Peyer's patch (tissue), 4 donors: ENCODE results near the gene NOC4L. TPM values are rescaled to one million over a fixed set of nuclear protein-coding genes. Genes with fewer than 3 reads are reported as not detected.

Experiments
- DNase-seq, 3 donors: peaks; one replicate each; pipeline ENCODE4 v3.0.0-alpha.2; 2017 to 2019
- H3K27ac ChIP-seq, 4 donors: fragments of 200-600 bp; sonication (generic); one replicate each; pipeline ENCODE4 v1.5.1; 2016 to 2019
- H3K27me3 ChIP-seq, 2 donors: fragments of 200-600 bp; sonication (generic); one replicate each; pipeline ENCODE4 v1.5.1; 2019
- H3K36me3 ChIP-seq, 3 donors: fragments of 200-600 bp; sonication (generic); one replicate each; pipeline ENCODE4 v1.5.1; 2016 to 2019
- H3K4me1 ChIP-seq, 4 donors: fragments of 200-600 bp; sonication (generic); one replicate each; pipeline ENCODE4 v1.5.1; 2016 to 2019
- H3K4me3 ChIP-seq, 4 donors: fragments of 200-600 bp; sonication (generic); 1 replicate in 3 of 4; 2 replicates in 1 of 4; pipeline ENCODE4 v1.5.1; 2016 to 2019; ENCODE audit warnings: mild to moderate bottlenecking in 1 of 4
- H3K9me3 ChIP-seq, 4 donors: fragments of 200-600 bp; sonication (generic); one replicate each; pipeline ENCODE4 v1.5.1; 2016 to 2019; ENCODE audit warnings: mild to moderate bottlenecking in 1 of 4
- POLR2A ChIP-seq, 2 donors: fragments of 450-650 bp; IDR thresholded peaks; one replicate each; pipeline ENCODE4 v1.5.1; 2017; ENCODE audit warnings: antibody characterized with exemption in 2 of 2, mild to moderate bottlenecking in 2 of 2, moderate library complexity in 2 of 2
- total RNA-seq, 4 donors: library from RNA; depleted of rRNA; stranded (reverse); fragments of >200 nt; gene quantifications; one replicate each; pipeline ENCODE4 v1.1.0, GENCODE V29; 2016
- TF ChIP-seq, protein P1 (sequence below), 6 experiments: fragments of 450-650 bp in 4 of 6; fragments of 200-600 bp in 2 of 6; sonication (generic) in 1 of 6; IDR thresholded peaks; one replicate each; pipeline ENCODE4 v1.5.1; 2017 to 2019; ENCODE audit warnings: antibody characterized with exemption in 6 of 6, mild to moderate bottlenecking in 3 of 6, moderate library complexity in 1 of 6

Gene NOC4L
- total RNA-seq, 4 donors from 2014 or later, result 8.9 to 47.0 (median 12.2) TPM

DNA sequence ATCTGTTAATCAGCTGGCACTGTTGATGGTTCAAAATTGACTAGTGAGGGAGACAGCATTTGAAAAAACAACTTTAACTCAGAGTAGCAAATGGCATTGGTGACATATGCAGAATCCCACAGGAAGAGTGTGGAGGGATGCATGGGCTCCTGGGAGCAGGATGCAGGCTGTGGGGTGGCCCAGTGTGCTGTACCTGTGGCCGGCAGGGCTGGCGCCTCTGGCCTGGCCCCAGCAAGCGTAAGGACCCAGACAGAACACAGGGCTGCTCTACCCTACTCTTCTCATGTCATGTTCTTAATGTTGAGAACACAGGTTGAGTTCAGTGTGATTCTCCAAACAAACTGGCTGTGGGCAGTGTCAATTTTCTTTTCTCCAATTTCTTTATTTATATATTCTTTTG lies 33.6 kb upstream of the NOC4L start:
- H3K36me3 ChIP-seq, result peaks cover 0 to 57% (median 0%) of the 10 kb centered on the region in 3 donors
- no peak overlapping the region for H3K4me3 ChIP-seq
- DNase-seq, result no peak

GRCh38 chr12:132111654-132112304 lies 32.5 kb upstream of the NOC4L start:
- Histone ChIP-seq H3K27ac (no peak overlapping the region), H3K9me3 (no peaks in the 10 kb centered on the region), H3K27me3 (no peaks in the 10 kb centered on the region), H3K4me1 (no peaks in the 10 kb centered on the region), H3K36me3 (peaks cover 0 to 66% (median 0%) of the 10 kb centered on the region in 3 donors), H3K4me3 (no peak overlapping the region)
- DNase-seq, result no peak
- TF ChIP-seq, protein P1, sequence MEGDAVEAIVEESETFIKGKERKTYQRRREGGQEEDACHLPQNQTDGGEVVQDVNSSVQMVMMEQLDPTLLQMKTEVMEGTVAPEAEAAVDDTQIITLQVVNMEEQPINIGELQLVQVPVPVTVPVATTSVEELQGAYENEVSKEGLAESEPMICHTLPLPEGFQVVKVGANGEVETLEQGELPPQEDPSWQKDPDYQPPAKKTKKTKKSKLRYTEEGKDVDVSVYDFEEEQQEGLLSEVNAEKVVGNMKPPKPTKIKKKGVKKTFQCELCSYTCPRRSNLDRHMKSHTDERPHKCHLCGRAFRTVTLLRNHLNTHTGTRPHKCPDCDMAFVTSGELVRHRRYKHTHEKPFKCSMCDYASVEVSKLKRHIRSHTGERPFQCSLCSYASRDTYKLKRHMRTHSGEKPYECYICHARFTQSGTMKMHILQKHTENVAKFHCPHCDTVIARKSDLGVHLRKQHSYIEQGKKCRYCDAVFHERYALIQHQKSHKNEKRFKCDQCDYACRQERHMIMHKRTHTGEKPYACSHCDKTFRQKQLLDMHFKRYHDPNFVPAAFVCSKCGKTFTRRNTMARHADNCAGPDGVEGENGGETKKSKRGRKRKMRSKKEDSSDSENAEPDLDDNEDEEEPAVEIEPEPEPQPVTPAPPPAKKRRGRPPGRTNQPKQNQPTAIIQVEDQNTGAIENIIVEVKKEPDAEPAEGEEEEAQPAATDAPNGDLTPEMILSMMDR (IDR thresholded peaks at IDR 0.05), result no peak
- no peak for TF ChIP-seq POLR2A (IDR thresholded peaks at IDR 0.05)

More for the DNA sequence above, 33.6 kb upstream of the NOC4L start:
- Histone ChIP-seq H3K9me3 (no peaks in the 10 kb centered on the region), H3K27me3 (no peaks in the 10 kb centered on the region), H3K4me1 (no peaks in the 10 kb centered on the region), H3K27ac (no peak overlapping the region)
- TF ChIP-seq POLR2A (IDR thresholded peaks at IDR 0.05), result no peak
- TF ChIP-seq, protein P1 (IDR thresholded peaks at IDR 0.05), result no peak

DNA sequence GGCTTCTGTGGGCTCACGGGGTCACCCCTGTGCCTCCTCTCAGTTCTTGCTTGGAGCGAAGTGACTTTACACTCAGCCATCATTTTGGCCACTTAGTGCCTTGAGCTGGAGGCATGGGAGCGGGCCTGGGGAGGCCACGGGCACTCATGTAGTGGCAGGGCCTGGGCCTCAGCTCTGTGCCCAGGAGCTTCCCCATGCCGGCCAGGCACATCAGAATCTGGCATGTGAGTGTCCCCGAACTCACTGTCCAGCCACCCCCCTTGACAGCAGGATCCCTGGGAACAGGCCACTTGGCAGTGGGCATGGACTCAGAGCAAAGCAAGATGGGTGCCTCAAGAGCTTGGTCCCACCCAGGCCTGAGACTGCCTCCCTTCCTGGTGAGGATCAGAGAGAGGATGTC lies 29.6 kb upstream of the NOC4L start:
- no peak for TF ChIP-seq POLR2A (IDR thresholded peaks at IDR 0.05)
- TF ChIP-seq, protein P1 (IDR thresholded peaks at IDR 0.05), result no peak
- H3K27me3 ChIP-seq, result no peaks in the 10 kb centered on the region
- H3K4me1 ChIP-seq, result no peaks in the 10 kb centered on the region
- peaks cover 0 to 67% (median 0%) of the 10 kb centered on the region in 3 donors for H3K36me3 ChIP-seq
- H3K4me3 ChIP-seq, result no peak overlapping the region
- no peaks in the 10 kb centered on the region for H3K9me3 ChIP-seq
- DNase-seq, result no peak
- H3K27ac ChIP-seq, result no peak overlapping the region

DNA sequence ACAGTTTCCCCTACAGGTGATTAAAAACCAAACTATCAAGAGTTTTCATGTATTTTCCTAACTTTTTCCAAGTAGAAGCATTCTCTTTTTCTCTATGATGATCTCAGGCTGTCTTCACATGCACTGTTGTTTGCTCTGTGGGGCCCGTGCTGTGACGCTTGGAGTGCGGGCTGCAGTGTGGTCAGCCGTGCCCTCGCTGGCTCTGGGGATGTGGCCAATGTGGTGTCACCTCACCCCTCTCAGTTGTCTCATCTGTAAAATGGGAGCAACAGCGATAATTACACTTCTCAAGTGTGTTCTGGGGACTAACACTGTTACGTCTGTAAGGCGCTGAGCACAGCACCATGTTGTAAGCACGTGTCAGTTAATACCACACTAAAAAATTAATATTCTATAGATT lies 28.8 kb upstream of the NOC4L start:
- no peaks in the 10 kb centered on the region for H3K9me3 ChIP-seq
- H3K36me3 ChIP-seq, result peaks cover 0 to 71% (median 0%) of the 10 kb centered on the region in 3 donors

GRCh38 chr12:132116709-132117557 lies 27.3 kb upstream of the NOC4L start:
- H3K4me1 ChIP-seq, result no peaks in the 10 kb centered on the region
- H3K27ac ChIP-seq, result no peak overlapping the region
- no peak for DNase-seq
- no peaks in the 10 kb centered on the region for H3K9me3 ChIP-seq
- no peak overlapping the region for H3K4me3 ChIP-seq
- no peaks in the 10 kb centered on the region for H3K27me3 ChIP-seq
- peaks cover 0 to 71% (median 0%) of the 10 kb centered on the region in 3 donors for H3K36me3 ChIP-seq
- TF ChIP-seq, protein P1 (IDR thresholded peaks at IDR 0.05), result no peak
- no peak for TF ChIP-seq POLR2A (IDR thresholded peaks at IDR 0.05)

More for the DNA sequence above, 28.8 kb upstream of the NOC4L start:
- no peak overlapping the region for H3K4me3 ChIP-seq
- no peak for DNase-seq
- no peaks in the 10 kb centered on the region for H3K27me3 ChIP-seq
- H3K4me1 ChIP-seq, result no peaks in the 10 kb centered on the region
- H3K27ac ChIP-seq, result no peak overlapping the region
- TF ChIP-seq POLR2A (IDR thresholded peaks at IDR 0.05), result no peak
- TF ChIP-seq, protein P1 (IDR thresholded peaks at IDR 0.05), result no peak
